Measurements from ENCODE around the gene SDE2.
"Not testable (repeated sequence)": the region's sequence is repeated elsewhere in the genome, so short reads cannot be mapped to it uniquely, and the experiment has no call there.

DNA sequence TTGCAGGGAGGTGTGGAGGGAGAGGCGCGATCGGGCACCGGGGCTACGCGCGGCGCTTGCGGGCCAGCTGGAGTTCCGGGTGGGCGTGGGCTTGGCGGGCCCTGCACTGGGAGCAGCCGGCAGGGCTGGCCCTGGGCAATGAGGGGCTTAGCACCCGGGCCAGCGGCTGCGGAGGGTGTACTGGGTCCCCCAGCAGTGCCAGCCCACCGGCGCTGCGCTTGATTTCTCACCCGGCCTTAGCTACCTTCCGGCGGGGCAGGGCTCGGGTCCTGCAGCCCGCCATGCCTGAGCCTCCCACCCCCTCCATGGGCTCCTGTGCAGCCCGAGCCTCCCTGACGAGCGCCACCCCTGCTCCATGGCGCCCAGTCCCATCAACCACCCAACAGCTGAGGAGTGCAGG lies 29.4 kb downstream of the SDE2 start:
- TF ChIP-seq, protein P1, sequence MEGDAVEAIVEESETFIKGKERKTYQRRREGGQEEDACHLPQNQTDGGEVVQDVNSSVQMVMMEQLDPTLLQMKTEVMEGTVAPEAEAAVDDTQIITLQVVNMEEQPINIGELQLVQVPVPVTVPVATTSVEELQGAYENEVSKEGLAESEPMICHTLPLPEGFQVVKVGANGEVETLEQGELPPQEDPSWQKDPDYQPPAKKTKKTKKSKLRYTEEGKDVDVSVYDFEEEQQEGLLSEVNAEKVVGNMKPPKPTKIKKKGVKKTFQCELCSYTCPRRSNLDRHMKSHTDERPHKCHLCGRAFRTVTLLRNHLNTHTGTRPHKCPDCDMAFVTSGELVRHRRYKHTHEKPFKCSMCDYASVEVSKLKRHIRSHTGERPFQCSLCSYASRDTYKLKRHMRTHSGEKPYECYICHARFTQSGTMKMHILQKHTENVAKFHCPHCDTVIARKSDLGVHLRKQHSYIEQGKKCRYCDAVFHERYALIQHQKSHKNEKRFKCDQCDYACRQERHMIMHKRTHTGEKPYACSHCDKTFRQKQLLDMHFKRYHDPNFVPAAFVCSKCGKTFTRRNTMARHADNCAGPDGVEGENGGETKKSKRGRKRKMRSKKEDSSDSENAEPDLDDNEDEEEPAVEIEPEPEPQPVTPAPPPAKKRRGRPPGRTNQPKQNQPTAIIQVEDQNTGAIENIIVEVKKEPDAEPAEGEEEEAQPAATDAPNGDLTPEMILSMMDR (IDR thresholded peaks at IDR 0.05), result not testable (repeated sequence)
- TF ChIP-seq POLR2A (IDR thresholded peaks at IDR 0.05), result not testable (repeated sequence)

Measured in thyroid gland (tissue), 4 donors.